Stimulated activated CD8-positive, alpha-beta memory T cell treated with anti-CD3 and anti-CD28 coated beads, Interleukin-7, amount 100 ng/mL, for 4 hours (primary cell): Measurements from ENCODE around the gene ATP4B.

Experiments
- DNase-seq, 2 donors: peaks; one replicate each; pipeline ENCODE4 v3.0.0-alpha.2; 2020; ENCODE audit warnings: low read depth in 2 of 2

ATP4B gene

GRCh38 chr13:113657851-113658741, at the start of gene ATP4B:
ATP4B (minus strand) TSS chr13:113658198; CDS start chr13:113658144, 54 bp downstream.
- DNase-seq: no peak

- no peak for DNase-seq
Observed at GRCh38 chr13:113672002-113672651, 14.1 kb upstream of the ATP4B start.

DNA sequence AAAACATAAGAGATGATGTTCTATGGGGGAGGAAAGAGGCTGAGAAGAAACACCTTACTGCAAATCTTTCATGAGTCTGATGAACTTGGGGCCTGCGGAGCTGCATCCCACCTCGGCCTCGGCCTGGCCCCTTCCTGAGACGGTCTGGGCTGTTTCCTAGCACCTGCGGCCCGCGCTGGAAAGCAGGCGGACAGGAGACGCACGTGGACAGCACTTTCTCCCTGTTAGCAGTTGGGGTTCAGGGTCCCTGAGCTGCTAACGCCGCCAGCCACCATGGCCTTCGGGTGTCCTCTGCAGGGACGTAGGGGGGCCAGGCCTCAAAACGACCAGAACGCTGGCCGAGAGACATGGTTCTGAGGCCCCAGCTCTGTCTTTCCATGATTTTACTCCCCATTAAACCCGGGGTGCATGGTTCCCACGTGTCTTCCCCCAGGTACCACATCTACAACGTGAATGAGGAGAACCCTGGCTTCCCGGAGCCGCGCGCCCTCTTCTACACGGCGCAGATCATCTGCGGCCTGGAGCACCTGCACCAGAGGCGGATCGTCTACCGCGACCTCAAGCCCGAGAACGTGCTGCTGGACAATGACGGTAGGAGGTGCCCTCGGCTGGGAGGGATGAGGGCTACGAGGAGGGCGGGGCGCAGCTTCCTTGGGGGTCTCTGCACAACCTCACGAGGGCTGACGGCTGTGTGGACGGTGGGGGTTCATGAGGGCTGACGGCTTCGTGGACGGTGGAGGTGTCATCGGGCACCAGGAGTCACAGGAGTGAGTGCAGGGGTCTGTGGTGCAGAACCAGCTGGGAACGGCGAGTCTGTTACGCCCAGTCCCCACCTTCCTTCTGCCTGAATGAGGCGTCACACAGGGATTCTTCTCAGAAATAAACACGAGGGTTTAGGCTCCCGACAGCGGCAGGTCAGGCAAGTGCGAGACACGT, 13.3 kb upstream of the ATP4B start:
- DNase-seq: no peak

GRCh38 chr13:113670541-113670940, 12.5 kb upstream of the ATP4B start:
- DNase-seq: no peak

DNA sequence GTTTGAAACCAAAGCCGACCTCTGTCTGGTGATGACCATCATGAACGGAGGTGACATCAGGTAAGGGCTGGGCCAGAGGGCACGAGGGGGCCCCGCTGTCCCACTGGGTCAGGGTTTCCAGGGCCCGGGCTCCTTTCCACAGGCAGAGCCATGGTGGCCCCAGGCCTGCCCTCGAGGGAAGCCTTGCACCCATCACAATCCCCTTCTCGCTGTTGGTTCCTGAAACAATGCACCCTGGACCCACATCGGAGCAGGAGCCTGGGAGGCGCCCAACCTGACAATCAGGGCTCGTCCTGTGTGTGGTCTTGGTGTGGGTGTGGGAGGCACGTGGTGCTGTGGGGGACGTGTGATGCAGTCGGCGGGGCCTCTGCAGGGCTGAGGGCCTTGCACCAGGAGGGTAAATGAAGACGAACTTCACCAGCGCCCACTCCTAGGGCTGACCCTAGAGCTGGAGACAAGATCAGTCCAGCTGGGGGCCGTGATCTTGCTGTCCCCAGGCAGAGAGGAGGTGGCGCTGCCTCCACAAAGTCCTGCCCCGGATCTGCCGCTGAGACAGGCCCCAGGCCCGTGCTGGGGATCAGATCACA, 11.8 kb upstream of the ATP4B start:
- DNase-seq: no peak

- no peak for DNase-seq
Observed at GRCh38 chr13:113669231-113669754, 11.3 kb upstream of the ATP4B start.

- DNase-seq: no peak
Observed at GRCh38 chr13:113668491-113668971, 10.5 kb upstream of the ATP4B start.

- no peak for DNase-seq
Observed at GRCh38 chr13:113667771-113668490, 9.9 kb upstream of the ATP4B start.

GRCh38 chr13:113666951-113667701, 9.1 kb upstream of the ATP4B start, which contains the start of gene GRK1:
GRK1 (plus strand) TSS chr13:113667219; CDS start chr13:113667387, 168 bp downstream.
- no peak for DNase-seq

DNA sequence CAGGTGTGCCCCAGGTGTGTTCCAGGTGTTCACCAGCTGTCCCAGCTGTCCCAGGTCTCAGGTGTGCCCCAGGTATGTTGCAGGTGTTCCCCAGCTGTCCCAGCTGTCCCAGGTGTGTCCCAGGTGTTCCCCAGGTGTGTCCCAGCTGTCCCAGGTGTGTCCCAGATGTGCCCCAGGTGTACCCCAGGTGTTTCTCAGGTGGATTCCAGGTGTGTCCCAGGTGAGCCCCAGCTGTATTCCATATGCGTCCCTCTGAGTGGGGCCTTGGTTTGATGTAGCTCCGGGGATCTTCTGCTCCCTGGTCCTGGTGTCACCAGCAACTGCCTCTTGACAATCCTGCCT, 8.3 kb upstream of the ATP4B start:
- DNase-seq: no peak

- DNase-seq: no peak
Observed at GRCh38 chr13:113665597-113666328, 7.8 kb upstream of the ATP4B start.

DNA sequence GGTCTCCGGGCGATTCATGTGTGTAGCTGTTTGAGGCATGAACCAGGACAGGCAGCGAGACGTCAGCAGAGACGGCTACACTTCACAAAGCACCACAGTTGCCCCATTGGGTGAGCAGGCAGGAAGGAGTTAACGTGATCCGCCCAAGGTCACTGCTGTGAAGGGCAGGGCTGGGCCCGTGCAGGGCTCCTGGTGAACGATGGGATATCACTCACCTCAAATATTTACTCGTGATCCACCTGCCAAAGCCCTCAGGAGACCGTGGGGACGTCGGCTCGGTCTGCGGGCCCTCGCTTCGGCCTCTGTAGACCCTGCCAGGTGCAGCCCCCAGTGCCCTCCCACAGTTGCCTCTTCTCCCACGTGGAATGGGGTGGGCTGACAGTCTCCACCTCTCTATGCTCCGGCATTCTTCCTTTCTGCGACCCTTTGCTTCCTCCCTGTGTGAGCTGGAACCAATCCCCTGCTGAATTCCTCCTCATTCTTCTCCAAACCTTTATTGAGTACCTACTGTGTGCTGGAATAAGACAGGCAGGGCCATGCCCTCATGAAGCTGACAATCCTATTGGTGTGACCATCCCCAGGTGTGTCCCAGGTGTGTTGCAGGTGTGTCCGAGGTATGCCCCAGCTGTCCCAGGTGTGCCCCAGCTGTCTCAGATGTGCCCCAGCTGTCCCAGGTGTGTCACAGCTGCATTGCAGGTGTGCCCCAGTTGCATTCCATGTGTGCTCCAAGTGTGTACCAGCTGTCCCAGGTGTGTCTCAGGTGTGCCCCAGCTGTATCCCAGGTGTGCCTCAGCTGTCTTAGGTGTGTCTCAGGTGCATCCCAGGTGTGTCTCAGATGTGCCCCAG, 7.0 kb upstream of the ATP4B start:
- DNase-seq: no peak

- DNase-seq: no peak
Observed at GRCh38 chr13:113663934-113664333, 5.9 kb upstream of the ATP4B start.

DNA sequence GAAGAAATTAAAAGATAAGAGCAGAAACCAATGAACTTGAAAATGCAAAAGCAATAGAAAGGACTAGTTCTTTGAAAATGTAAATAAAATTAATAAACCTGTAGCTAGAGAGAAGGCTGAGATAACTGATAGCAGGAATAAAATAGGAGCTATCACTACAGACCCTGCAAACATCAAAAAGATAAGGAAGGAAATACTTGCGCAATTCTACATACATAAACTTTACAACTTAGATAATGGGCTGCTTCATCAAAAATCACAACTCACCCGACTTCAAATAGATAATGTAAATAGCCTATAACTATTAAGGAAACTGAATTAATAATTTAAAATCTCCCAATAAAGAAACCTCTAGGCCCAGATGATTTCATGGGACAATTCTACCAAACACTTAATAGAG, 3.5 kb upstream of the ATP4B start:
- no peak for DNase-seq

GRCh38 chr13:113660066-113660465, 2.1 kb upstream of the ATP4B start:
- DNase-seq: no peak

DNA sequence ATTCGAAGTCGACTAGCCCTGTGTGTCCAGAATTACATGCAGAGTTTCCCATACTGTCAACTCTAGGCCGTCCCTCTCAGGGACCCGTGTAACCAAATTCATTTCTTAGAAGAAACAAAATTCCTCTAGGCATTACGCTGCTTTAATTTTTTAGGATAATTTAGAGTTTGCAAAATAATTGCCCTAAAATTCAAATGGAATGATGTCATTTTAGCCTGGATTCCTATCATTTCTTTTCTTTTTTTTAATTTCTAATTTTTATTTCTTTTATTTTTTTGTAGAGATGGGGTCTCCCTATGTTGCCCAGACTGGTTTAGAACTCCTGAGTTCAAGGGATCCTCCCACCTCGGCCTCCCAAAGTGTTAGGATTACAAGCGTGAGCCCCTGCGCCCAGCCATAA, 1.3 kb upstream of the ATP4B start:
- DNase-seq: no peak

GRCh38 chr13:113658836-113659235, 838 bp upstream of the ATP4B start:
- DNase-seq: no peak
